T-helper 9 cell (primary cell): ENCODE data around the gene CFAP77.
"Not testable (repeated sequence)": the region's sequence is repeated elsewhere in the genome, so short reads cannot be mapped to it uniquely, and the experiment has no call there.

Experiments
- DNase-seq: peaks from one replicate; pipeline ENCODE4 v3.0.0-alpha.2; 2020
- total RNA-seq, 2 donors: gene quantifications; one replicate each; lab custom pipeline; 2026; lab: John Stamatoyannopoulos, UW

CFAP77 gene
- 0 reads per million in 2 donors for total RNA-seq

GRCh38 chr9:132409828-132410528 lies at the start of gene CFAP77:
CFAP77 (plus strand) TSS chr9:132410211; CDS start chr9:132410272, 61 bp downstream.
- peak; percentile 33 for DNase-seq

- DNase-seq = no peak
Measured at GRCh38 chr9:132364068-132364467, 45.9 kb upstream of the CFAP77 start.

GRCh38 chr9:132365986-132366385 lies 44.0 kb upstream of the CFAP77 start:
- DNase-seq = no peak

GRCh38 chr9:132366481-132366880 lies 43.5 kb upstream of the CFAP77 start:
- DNase-seq = no peak

- DNase-seq = no peak
Measured at GRCh38 chr9:132367613-132368313, 42.2 kb upstream of the CFAP77 start.

- DNase-seq = no peak
Measured at GRCh38 chr9:132369421-132369820, 40.6 kb upstream of the CFAP77 start.

- no peak for DNase-seq
Measured at GRCh38 chr9:132370592-132370991, 39.4 kb upstream of the CFAP77 start.

- DNase-seq = no peak
Measured at GRCh38 chr9:132372177-132373095, 37.6 kb upstream of the CFAP77 start.

- not testable (repeated sequence) for DNase-seq
Measured at GRCh38 chr9:132377769-132378168, 32.2 kb upstream of the CFAP77 start.

GRCh38 chr9:132378416-132378815 lies 31.6 kb upstream of the CFAP77 start:
- not testable (repeated sequence) for DNase-seq

- no peak for DNase-seq
Measured at GRCh38 chr9:132381966-132382541, 28.0 kb upstream of the CFAP77 start.

- no peak for DNase-seq
Measured at GRCh38 chr9:132383462-132383883, 26.5 kb upstream of the CFAP77 start.

- DNase-seq = no peak
Measured at GRCh38 chr9:132384376-132384775, 25.6 kb upstream of the CFAP77 start.

GRCh38 chr9:132387133-132387532 lies 22.9 kb upstream of the CFAP77 start:
- DNase-seq = no peak

GRCh38 chr9:132390966-132391365 lies 19.0 kb upstream of the CFAP77 start:
- no peak for DNase-seq

- DNase-seq = no peak
Measured at GRCh38 chr9:132391449-132391848, 18.6 kb upstream of the CFAP77 start.

GRCh38 chr9:132395560-132395959 lies 14.5 kb upstream of the CFAP77 start:
- DNase-seq = no peak

GRCh38 chr9:132401824-132402223 lies 8.2 kb upstream of the CFAP77 start:
- no peak for DNase-seq

- DNase-seq = no peak
Measured at GRCh38 chr9:132404228-132404881, 5.7 kb upstream of the CFAP77 start.

GRCh38 chr9:132406554-132407122 lies 3.4 kb upstream of the CFAP77 start, which contains the start of gene TTF1:
TTF1 (minus strand) TSS chr9:132406840; CDS start chr9:132402821, 4,019 bp downstream.
- peak; percentile 93 for DNase-seq

GRCh38 chr9:132407196-132407595 lies 2.8 kb upstream of the CFAP77 start:
- DNase-seq = no peak

- DNase-seq = no peak
Measured at GRCh38 chr9:132408521-132408920, 1.5 kb upstream of the CFAP77 start.
